Caco-2 (cell line): ENCODE results near the gene ATG9B. TPM values are rescaled to one million over a fixed set of nuclear protein-coding genes. Genes with fewer than 3 reads are reported as not detected.
"Not testable (repeated sequence)": the region's sequence is repeated elsewhere in the genome, so short reads cannot be mapped to it uniquely, and the experiment has no call there.

ENCODE experiments used
- BruUV-seq: library from RNA; stranded (reverse); fragments of 400-500 nt; replicated peaks from 2 replicates; lab custom pipeline; 2021; lab: Mats Ljungman, UMichigan
- CTCF ChIA-PET: fragments of 300-600 bp; sonication (Branson Sonifier 250); formaldehyde crosslinking; loops from one replicate; lab custom pipeline; 2022; ENCODE audit warnings: antibody characterized with exemption; lab: Charles Lee
- POLR2A ChIA-PET: fragments of 300-600 bp; sonication (Branson Sonifier 250); formaldehyde crosslinking; loops from one replicate; lab custom pipeline; 2022; ENCODE audit warnings: antibody characterized with exemption; lab: Charles Lee
- DNase-seq, 2 experiments: peaks; one replicate each; pipeline versions ENCODE4 v3.0.0 to v3.0.0-alpha.2; 2020 to 2022
- H3K27me3 ChIP-seq: replicated peaks from 2 replicates; pipeline ENCODE4 v1.6.0; 2011; ENCODE audit warnings: low read length; ENCODE audit not compliant: control insufficient read depth, insufficient read depth
- H3K36me3 ChIP-seq: 2 replicates; pipeline ENCODE4 v1.5.1; 2011; ENCODE audit warnings: low read length; ENCODE audit not compliant: control insufficient read depth, insufficient read depth
- H3K4me1 ChIP-seq: fragments of 250-450 bp; sonication (Bioruptor Pico); 2 replicates; pipeline ENCODE4 v1.5.1; 2020; ENCODE audit warnings: mild to moderate bottlenecking
- H3K4me3 ChIP-seq: 2 replicates; pipeline ENCODE4 v1.5.1; 2011; ENCODE audit warnings: low read depth, mild to moderate bottlenecking, control low read depth, low read length
- H3K9me3 ChIP-seq: fragments of 250-450 bp; sonication (Bioruptor Pico); 2 replicates; pipeline ENCODE4 v1.5.1; 2020; ENCODE audit warnings: mild to moderate bottlenecking, moderate library complexity
- H3K27ac Mint-ChIP-seq: one replicate; pipeline ENCODE4 v1.8.0; 2022; ENCODE audit warnings: mixed read lengths; ENCODE audit not compliant: unreplicated experiment
- H3K27me3 Mint-ChIP-seq: one replicate; pipeline ENCODE4 v1.8.0; 2022; ENCODE audit warnings: mixed read lengths; ENCODE audit not compliant: insufficient read depth, unreplicated experiment
- H3K36me3 Mint-ChIP-seq: one replicate; pipeline ENCODE4 v1.8.0; 2022; ENCODE audit warnings: mild to moderate bottlenecking, mixed read lengths; ENCODE audit not compliant: insufficient read depth, unreplicated experiment
- H3K4me1 Mint-ChIP-seq: one replicate; pipeline ENCODE4 v1.8.0; 2022; ENCODE audit warnings: low read depth, mixed read lengths; ENCODE audit not compliant: unreplicated experiment
- H3K4me3 Mint-ChIP-seq: one replicate; pipeline ENCODE4 v1.8.0; 2022; ENCODE audit warnings: mild to moderate bottlenecking, moderate library complexity, mixed read lengths; ENCODE audit not compliant: unreplicated experiment
- H3K9me3 Mint-ChIP-seq: one replicate; pipeline ENCODE4 v1.8.0; 2022; ENCODE audit warnings: mixed read lengths; ENCODE audit not compliant: unreplicated experiment
- intact Hi-C: fragments of 100-400 bp; cut with micrococcal nuclease; formaldehyde crosslinking; loops from one replicate; pipeline ENCODE4 v1.10.0; 2022; ENCODE audit not compliant: unreplicated experiment
- total RNA-seq: library from RNA; stranded (reverse); gene quantifications from 2 replicates; pipeline ENCODE4 v1.2.3, GENCODE V29; 2022
- TF ChIP-seq, protein P1 (sequence below), 2 experiments: fragments of 200-600 bp in 1 of 2; IDR thresholded peaks; 1 replicate in 1 of 2; 2 replicates in 1 of 2; pipeline versions ENCODE4 v1.5.1 to v1.8.0; 2011 to 2022; ENCODE audit warnings: antibody characterized with exemption in 1 of 2, control low read depth in 1 of 2, inconsistent platforms in 1 of 2, low read depth in 1 of 2, low read length in 1 of 2, mild to moderate bottlenecking in 1 of 2, moderate library complexity in 1 of 2; ENCODE audit not compliant: insufficient read depth in 1 of 2, severe bottlenecking in 1 of 2, unreplicated experiment in 1 of 2

Gene ATG9B
- total RNA-seq, 1 experiment from 2014 or later: 4.3 TPM

DNA sequence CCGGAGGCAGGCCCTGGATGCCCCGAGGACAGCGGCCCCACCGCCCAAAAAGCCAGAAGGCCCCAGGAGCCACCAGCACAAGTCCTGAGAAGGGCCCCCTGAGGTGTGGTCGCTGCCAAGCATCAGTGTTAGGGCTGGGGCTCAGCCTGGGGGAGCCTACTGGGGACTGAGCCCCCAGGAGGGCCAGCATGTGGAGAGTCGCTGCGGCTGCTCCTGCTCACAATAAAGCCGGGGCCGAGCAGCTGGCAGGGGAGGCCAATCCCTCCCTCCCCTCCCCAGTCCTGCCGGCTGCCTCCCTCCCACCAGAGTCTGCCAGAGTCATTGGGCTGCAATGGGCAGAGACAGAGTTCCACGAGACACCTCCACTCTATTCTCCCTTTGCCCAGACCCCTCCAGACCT lies 21.0 kb upstream of the ATG9B start:
- TF ChIP-seq, protein P1, sequence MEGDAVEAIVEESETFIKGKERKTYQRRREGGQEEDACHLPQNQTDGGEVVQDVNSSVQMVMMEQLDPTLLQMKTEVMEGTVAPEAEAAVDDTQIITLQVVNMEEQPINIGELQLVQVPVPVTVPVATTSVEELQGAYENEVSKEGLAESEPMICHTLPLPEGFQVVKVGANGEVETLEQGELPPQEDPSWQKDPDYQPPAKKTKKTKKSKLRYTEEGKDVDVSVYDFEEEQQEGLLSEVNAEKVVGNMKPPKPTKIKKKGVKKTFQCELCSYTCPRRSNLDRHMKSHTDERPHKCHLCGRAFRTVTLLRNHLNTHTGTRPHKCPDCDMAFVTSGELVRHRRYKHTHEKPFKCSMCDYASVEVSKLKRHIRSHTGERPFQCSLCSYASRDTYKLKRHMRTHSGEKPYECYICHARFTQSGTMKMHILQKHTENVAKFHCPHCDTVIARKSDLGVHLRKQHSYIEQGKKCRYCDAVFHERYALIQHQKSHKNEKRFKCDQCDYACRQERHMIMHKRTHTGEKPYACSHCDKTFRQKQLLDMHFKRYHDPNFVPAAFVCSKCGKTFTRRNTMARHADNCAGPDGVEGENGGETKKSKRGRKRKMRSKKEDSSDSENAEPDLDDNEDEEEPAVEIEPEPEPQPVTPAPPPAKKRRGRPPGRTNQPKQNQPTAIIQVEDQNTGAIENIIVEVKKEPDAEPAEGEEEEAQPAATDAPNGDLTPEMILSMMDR (IDR thresholded peaks at IDR 0.05; ENCODE audit: insufficient read depth in 1 of 2, low read depth in 1 of 2, low read length in 1 of 2, severe bottlenecking in 1 of 2, unreplicated experiment in 1 of 2): no peak
- Histone ChIP-seq H3K4me1 (no peaks in the 10 kb centered on the region), H3K9me3 (no peaks in the 10 kb centered on the region), H3K27me3 (no peaks in the 10 kb centered on the region; the same call in 1 of the 2 replicates), H3K36me3 (no peaks in the 10 kb centered on the region), H3K4me3 (no peak overlapping the region)
- Mint-ChIP-seq H3K4me3 (no peak overlapping the region), H3K4me1 (no peaks in the 10 kb centered on the region), H3K27me3 (peaks cover 4% of the 10 kb centered on the region), H3K27ac (no peak overlapping the region), H3K9me3 (no peaks in the 10 kb centered on the region), H3K36me3 (no peaks in the 10 kb centered on the region)
- no peak for DNase-seq
- ChIA-PET POLR2A (no interaction called here), CTCF (no interaction called here)
- intact Hi-C loops: no loop called here
- no TSS peak for BruUV-seq

DNA sequence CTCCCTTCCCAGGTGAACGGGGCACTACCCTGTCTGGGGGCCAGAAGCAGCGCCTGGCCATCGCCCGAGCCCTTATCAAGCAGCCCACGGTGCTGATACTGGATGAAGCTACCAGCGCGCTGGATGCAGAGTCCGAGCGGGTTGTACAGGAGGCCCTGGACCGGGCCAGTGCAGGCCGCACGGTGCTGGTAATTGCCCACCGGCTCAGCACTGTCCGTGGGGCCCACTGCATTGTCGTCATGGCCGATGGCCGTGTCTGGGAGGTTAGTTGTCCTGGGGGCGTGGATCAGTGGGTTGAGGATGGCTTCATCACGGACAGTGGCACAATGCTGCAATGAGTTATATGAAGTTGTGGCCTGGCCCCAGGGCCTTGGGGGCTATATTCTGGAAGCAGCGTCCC lies 19.7 kb upstream of the ATG9B start:
- no TSS peak for BruUV-seq
- Mint-ChIP-seq H3K4me1 (peaks cover 5% of the 10 kb centered on the region), H3K27me3 (no peaks in the 10 kb centered on the region), H3K27ac (no peak overlapping the region), H3K36me3 (no peaks in the 10 kb centered on the region), H3K9me3 (no peaks in the 10 kb centered on the region), H3K4me3 (no peak overlapping the region)
- Histone ChIP-seq H3K27me3 (no peaks in the 10 kb centered on the region; the same call in 1 of the 2 replicates), H3K4me3 (no peak overlapping the region), H3K9me3 (no peaks in the 10 kb centered on the region), H3K36me3 (no peaks in the 10 kb centered on the region), H3K4me1 (peaks cover 8% of the 10 kb centered on the region)
- TF ChIP-seq, protein P1 (IDR thresholded peaks at IDR 0.05; ENCODE audit: insufficient read depth in 1 of 2, low read depth in 1 of 2, low read length in 1 of 2, severe bottlenecking in 1 of 2, unreplicated experiment in 1 of 2): no peak
- ChIA-PET CTCF (interaction anchor here (0.7 kb wide), 1 partner anchor 18 kb away, joined by 3 read pairs; no protein-coding TSS in a partner anchor), POLR2A (no interaction called here)
- intact Hi-C loops: no loop called here
- no peak for DNase-seq

- H3K36me3 ChIP-seq, H3K9me3 ChIP-seq, H3K4me1 Mint-ChIP-seq, BruUV-seq, H3K36me3 Mint-ChIP-seq, H3K4me3 ChIP-seq, CTCF ChIA-PET, H3K4me3 Mint-ChIP-seq, intact Hi-C loops, DNase-seq, POLR2A ChIA-PET, H3K27me3 Mint-ChIP-seq, H3K9me3 Mint-ChIP-seq, H3K27me3 ChIP-seq, H3K27ac Mint-ChIP-seq: not testable (repeated sequence)
- peaks cover 12% of the 10 kb centered on the region for H3K4me1 ChIP-seq
These were observed 19.2 kb upstream of the ATG9B start for GRCh38 chr7:151043449-151043848.
